K562 (cell line): ENCODE data around the gene DAPP1. TPM values are rescaled to one million over a fixed set of nuclear protein-coding genes. Genes with fewer than 3 reads are reported as not detected.

Experiments used
- ATAC-seq: fragments of 200-7000 bp; cut with Tn5 transposase; 3 replicates; pipeline ENCODE4 v1.9.1; 2020; ENCODE audit warnings: moderate library complexity
- BruUV-seq: library from RNA; stranded (reverse); fragments of 400-500 nt; replicated peaks from 2 replicates; lab custom pipeline; 2021; lab: Mats Ljungman, UMichigan
- CTCF ChIA-PET: fragments of 300-600 bp; formaldehyde crosslinking; extraction: SDS; loops from one replicate; lab custom pipeline; 2021; ENCODE audit warnings: low intra/inter-chr PET ratio; lab: Yijun Ruan, JAX
- POLR2A ChIA-PET: fragments of 300-600, 350-650 bp; sonication (Branson Sonifier 250); formaldehyde crosslinking; extraction: SDS; loops from one replicate; lab custom pipeline; 2021; ENCODE audit warnings: antibody characterized with exemption, inconsistent platforms; lab: Yijun Ruan, JAX
- DNase-seq, 4 experiments: peaks; one replicate each; pipeline versions ENCODE4 v3.0.0 to v3.0.0-alpha.2; 2011 to 2018; ENCODE audit warnings: low spot score in 3 of 4, mixed read lengths in 3 of 4; ENCODE audit errors: extremely low read depth in 1 of 4
- FAIRE-seq: peaks from 2 replicates; lab custom pipeline; 2011; peaks lifted over from hg19 to GRCh38; lab: Jason Lieb, UNC
- H2AFZ ChIP-seq: 2 replicates; pipeline ENCODE4 v1.6.0; 2011; ENCODE audit warnings: low read depth, low read length, control low read depth, inconsistent platforms
- H3K27ac ChIP-seq: fragments of 200-600 bp; 3 replicates; pipeline ENCODE4 v1.8.0; 2011; ENCODE audit warnings: low read depth, mild to moderate bottlenecking, control low read depth, inconsistent platforms, low read length, moderate library complexity, mixed read lengths; ENCODE audit errors: extremely low read depth
- H3K27me3 ChIP-seq, 2 experiments: fragments of 300-600 bp in 1 of 2; 2 replicates in 1 of 2; 3 replicates in 1 of 2; pipeline versions ENCODE4 v1.6.0 to v1.8.0; 2011; ENCODE audit warnings: inconsistent platforms in 2 of 2, low read length in 2 of 2, mild to moderate bottlenecking in 1 of 2, mixed read lengths in 1 of 2, moderate library complexity in 1 of 2; ENCODE audit not compliant: control insufficient read depth in 2 of 2, insufficient read depth in 2 of 2
- H3K36me3 ChIP-seq: fragments of 300-600 bp; 3 replicates; pipeline ENCODE4 v1.8.0; 2011; ENCODE audit warnings: mild to moderate bottlenecking, low read length, inconsistent platforms; ENCODE audit not compliant: control insufficient read depth, insufficient read depth
- H3K4me1 ChIP-seq, 2 experiments: fragments of 200-600 bp in 1 of 2; replicated peaks in 1 of 2; 2 replicates in 1 of 2; 3 replicates in 1 of 2; pipeline versions ENCODE4 v1.5.1 to v1.8.0; 2011; ENCODE audit warnings: inconsistent platforms in 2 of 2, low read length in 2 of 2, mild to moderate bottlenecking in 1 of 2, mixed read lengths in 1 of 2, moderate library complexity in 1 of 2; ENCODE audit not compliant: control insufficient read depth in 2 of 2, insufficient read depth in 2 of 2
- H3K4me2 ChIP-seq: 2 replicates; pipeline ENCODE4 v1.6.1; 2011; ENCODE audit warnings: low read length, control low read depth, inconsistent platforms, mixed read lengths; ENCODE audit not compliant: insufficient read depth
- H3K4me3 ChIP-seq: fragments of 200-600 bp; sonication (generic), shearing (Covaris generic); 2 replicates; pipeline ENCODE4 v1.5.1; 2016; ENCODE audit warnings: control low read depth, inconsistent platforms
- H3K79me2 ChIP-seq: fragments of 200-600 bp; 3 replicates; pipeline ENCODE4 v1.8.0; 2011; ENCODE audit warnings: low read length, inconsistent platforms; ENCODE audit not compliant: control insufficient read depth, insufficient read depth
- H3K9ac ChIP-seq, 2 experiments: 2 replicates each; pipeline versions ENCODE4 v1.6.0 to v1.6.1; 2011; ENCODE audit warnings: low read depth in 2 of 2, low read length in 2 of 2, control low read depth in 1 of 2, inconsistent platforms in 1 of 2, mild to moderate bottlenecking in 1 of 2, mixed read lengths in 1 of 2; ENCODE audit not compliant: insufficient read depth in 1 of 2
- H3K9me1 ChIP-seq: one replicate; pipeline ENCODE4 v1.6.0; 2011; ENCODE audit warnings: inconsistent platforms, mild to moderate bottlenecking, low read length, moderate library complexity; ENCODE audit not compliant: control insufficient read depth, insufficient read depth
- H3K9me3 ChIP-seq: replicated peaks from 2 replicates; pipeline ENCODE4 v1.5.1; 2011; ENCODE audit warnings: low read depth, low read length, inconsistent platforms; ENCODE audit not compliant: control insufficient read depth, insufficient read depth
- H4K20me1 ChIP-seq: replicated peaks from 2 replicates; pipeline ENCODE4 v1.6.1; 2011; ENCODE audit warnings: low read length, inconsistent platforms, mixed read lengths; ENCODE audit not compliant: control insufficient read depth, insufficient read depth
- BRD9 ChIP-seq: fragments of 450-650 bp; IDR thresholded peaks from 2 replicates; pipeline ENCODE4 v1.6.1; 2018; ENCODE audit warnings: low read depth; ENCODE audit not compliant: partially characterized antibody
- CBX2 ChIP-seq: fragments of 200-600 bp; sonication (generic); IDR thresholded peaks from one replicate; pipeline ENCODE4 v1.6.1; 2012; ENCODE audit warnings: mild to moderate bottlenecking, low read length, inconsistent platforms; ENCODE audit not compliant: insufficient read depth, poor library complexity, severe bottlenecking
- DEAF1 ChIP-seq: fragments of 450-650 bp; formaldehyde crosslinking; IDR thresholded peaks from 2 replicates; pipeline ENCODE4 v1.4.0; 2020; ENCODE audit warnings: mild to moderate bottlenecking, moderate library complexity
- FOXA3 ChIP-seq, 2 experiments: fragments of 450-650 bp in 1 of 2; sonication (generic) in 1 of 2; formaldehyde crosslinking; IDR thresholded peaks in 1 of 2; conservative IDR thresholded peaks in 1 of 2; 2 replicates each; pipeline versions ENCODE4 v1.4.0 to v1.8.0; 2020 to 2022; ENCODE audit warnings: mild to moderate bottlenecking in 2 of 2, missing genetic modification reagents in 1 of 2
- FOXP1 ChIP-seq: sonication (generic); formaldehyde crosslinking; IDR thresholded peaks from 2 replicates; pipeline ENCODE4 v1.8.0; 2022; ENCODE audit warnings: mild to moderate bottlenecking, missing genetic modification reagents
- HDAC6 ChIP-seq: IDR thresholded peaks from 2 replicates; pipeline ENCODE4 v1.6.1; 2012; ENCODE audit warnings: low read depth, mild to moderate bottlenecking, control low read depth, inconsistent platforms, low read length, moderate library complexity
- KAT7 ChIP-seq: sonication (generic); formaldehyde crosslinking; IDR thresholded peaks from 2 replicates; pipeline ENCODE4 v1.8.0; 2022; ENCODE audit warnings: missing genetic modification reagents, mild to moderate bottlenecking, borderline replicate concordance
- MAZ ChIP-seq, 2 experiments: fragments of 450-650 bp in 1 of 2; sonication (generic) in 1 of 2; formaldehyde crosslinking; IDR thresholded peaks in 1 of 2; conservative IDR thresholded peaks in 1 of 2; 2 replicates each; pipeline versions ENCODE4 v1.4.0 to v1.5.0; 2020; ENCODE audit warnings: mild to moderate bottlenecking in 1 of 2, missing genetic modification reagents in 1 of 2
- SETDB1 ChIP-seq: IDR thresholded peaks from one replicate; pipeline ENCODE4 v1.6.1; 2012; ENCODE audit warnings: low read length, control low read depth, inconsistent platforms
- TSHZ1 ChIP-seq: fragments of 250-450 bp; sonication (Bioruptor Pico); IDR thresholded peaks from 2 replicates; pipeline ENCODE4 v1.4.0; 2020; ENCODE audit warnings: mild to moderate bottlenecking, moderate library complexity
- ZNF384 ChIP-seq: IDR thresholded peaks from 2 replicates; pipeline ENCODE4 v1.6.1; 2012; ENCODE audit warnings: low read depth, low read length, improper control_type of control experiment
- ZNF444 ChIP-seq: fragments of 250-450 bp; sonication (Bioruptor Pico); IDR thresholded peaks from 2 replicates; pipeline ENCODE4 v1.4.0; 2020; ENCODE audit warnings: mild to moderate bottlenecking, moderate library complexity
- WGBS: fragments of 100-300 bp; shearing (Covaris generic); methylation state at CpG from one replicate; pipeline ENCODE4 v1.1.6; 2016; ENCODE audit warnings: low coverage, mixed read lengths; ENCODE audit not compliant: insufficient coverage; ENCODE audit errors: missing lambda C conversion rate; 5-methylcytosine and 5-hydroxymethylcytosine counted together
- in situ Hi-C: fragments of 300-500 bp; cut with MboI; formaldehyde crosslinking; loops from 4 replicates; pipeline ENCODE4 v1.15.0; 2018; ENCODE audit warnings: inconsistent platforms, mixed read lengths
- intact Hi-C: fragments of 100-400 bp; cut with micrococcal nuclease; formaldehyde crosslinking; loops from 2 replicates; pipeline ENCODE4 v1.14.2; 2022
- polyA plus RNA-seq, 8 experiments: library from polyadenylated mRNA; depleted of rRNA in 4 of 8; stranded (reverse) in 5 of 8; unstranded in 3 of 8; fragments of >200 nt; fragmentation: Nextera tagmentation in 2 of 8; fragmentation: Illumina TruSeq in 1 of 8; extraction: Ambion mirVana in 2 of 8; extraction: Trizol in 1 of 8; gene quantifications; 2 replicates each; pipeline versions ENCODE4 v1.2.1 to v1.2.3, GENCODE V29; 2011 to 2014; ENCODE audit warnings: inconsistent platforms in 1 of 8, missing spikeins in 1 of 8
- total RNA-seq, 7 experiments: library from RNA; depleted of rRNA in 6 of 7; stranded (reverse); fragments of >200 nt in 6 of 7; fragmentation: Illumina TruSeq in 2 of 7; extraction: Trizol in 2 of 7; gene quantifications; 2 replicates each; pipeline versions ENCODE4 v1.2.1 to v1.2.3, GENCODE V29; 2011 to 2021; ENCODE audit warnings: low replicate concordance in 1 of 7

The DAPP1 gene
- total and polyA plus RNA-seq, 9 of the 15 experiments (the other 6 are each of a cell fraction or from before 2014, with no cell fraction given) = 1.9 to 7.2 (median 3.6) TPM

GRCh38 chr4:99811117-99811516 is 5.5 kb upstream of the DAPP1 start:
- no TSS peak for BruUV-seq
- Histone ChIP-seq H3K4me1 (peaks cover 0 to 4% of the 10 kb centered on the region in 2 experiments; a peak in 2 of 5 replicates), H3K9ac (no peak overlapping the region), H3K36me3 (no peaks in the 10 kb centered on the region), H4K20me1 (no peaks in the 10 kb centered on the region), H3K79me2 (no peaks in the 10 kb centered on the region), H3K9me3 (no peaks in the 10 kb centered on the region), H3K9me1 (no peaks in the 10 kb centered on the region), H3K27me3 (peaks cover 0 to 7% of the 10 kb centered on the region in 2 experiments; a peak in 2 of 5 replicates), H2AFZ (no peak overlapping the region), H3K4me3 (no peak overlapping the region), H3K4me2 (no peak overlapping the region), H3K27ac (no peak overlapping the region)
- CTCF ChIA-PET = interaction anchor here (1.2 to 2.3 kb wide), 3 partner anchors 72 to 250 kb away, joined by 5 to 21 read pairs (median 6); no protein-coding TSS in a partner anchor
- POLR2A ChIA-PET = interaction anchor here (0.5 to 1.6 kb wide), 7 partner anchors 11 to 183 kb away, joined by 3 to 9 read pairs (median 3); partner anchors contain the start of gene DNAJB14
- TF ChIP-seq ZNF384 (no peak), TSHZ1 (no peak), KAT7 (no peak), FOXP1 (CRISPR knock-in tag) (no peak), FOXA3 (CRISPR knock-in tag; conservative IDR thresholded peaks at IDR 0.05 in 1 of 2, IDR thresholded peaks at IDR 0.05 in 1 of 2) (no peak), CBX2 (no peak), DEAF1 (no peak), ZNF444 (no peak), SETDB1 (no peak), MAZ (CRISPR knock-in tag; conservative IDR thresholded peaks at IDR 0.05 in 1 of 2, IDR thresholded peaks at IDR 0.05 in 1 of 2) (no peak), HDAC6 (no peak), BRD9 (no peak)
- no peak for DNase-seq
- in situ Hi-C loops (loop anchor here (5.0 kb wide), 1 partner anchor 61 kb away; no protein-coding TSS in a partner anchor), intact Hi-C loops (no loop called here)
- no peak for ATAC-seq
- WGBS = 0% methylated on average over 1 of the region's 1 CpG
- no peak for FAIRE-seq
